ES-I3 (cell line): ENCODE measurements around the gene IFT122.
A peak's percentile ranks its signal among the peaks of the same experiment; 100 is the strongest.

Source experiments
- H3K36me3 ChIP-seq: 2 replicates; pipeline ENCODE4 v1.6.1; 2013; ENCODE audit warnings: mild to moderate bottlenecking, low read length, control low read depth, moderate library complexity; ENCODE audit not compliant: insufficient read depth
- H3K4me1 ChIP-seq: 2 replicates; pipeline ENCODE4 v1.6.1; 2013; ENCODE audit warnings: mild to moderate bottlenecking, control low read depth, low read length; ENCODE audit not compliant: insufficient read depth
- H3K9ac ChIP-seq: 2 replicates; pipeline ENCODE4 v1.6.1; 2013; ENCODE audit warnings: low read depth, mild to moderate bottlenecking, low read length, moderate library complexity
- H3K9me3 ChIP-seq: 2 replicates; pipeline ENCODE4 v1.6.1; 2013; ENCODE audit warnings: mild to moderate bottlenecking, low read length, moderate library complexity; ENCODE audit not compliant: control insufficient read depth, insufficient read depth

IFT122 gene

DNA sequence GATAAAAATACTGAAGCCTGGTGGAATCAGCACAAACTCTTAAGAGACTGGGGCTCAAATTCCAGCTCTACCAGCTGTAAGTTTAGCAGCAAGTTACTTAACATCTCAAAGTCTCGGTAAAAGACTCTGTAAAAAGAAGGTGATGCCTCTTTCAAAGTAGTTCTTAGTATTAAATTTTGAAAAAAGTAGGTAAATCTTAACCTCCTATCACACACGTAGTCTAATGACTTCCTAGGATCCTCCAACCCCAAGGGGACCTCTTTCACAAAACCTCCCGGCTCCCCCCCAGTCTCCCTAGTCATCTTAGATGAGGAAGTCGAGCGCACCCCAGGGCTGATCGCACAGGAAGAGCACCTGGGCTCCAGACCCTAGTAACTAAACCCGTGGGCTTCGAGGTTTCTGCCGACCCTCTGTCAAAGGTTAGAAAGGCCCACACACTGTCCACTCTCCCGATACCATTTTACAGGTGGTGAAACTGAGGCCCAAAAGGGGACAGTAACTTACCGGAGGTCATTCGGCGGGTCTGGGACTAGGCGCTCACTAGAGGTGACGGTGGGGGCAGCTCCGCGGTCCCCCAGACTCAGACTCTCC lies 703 bp upstream of the IFT122 start:
- Histone ChIP-seq H3K36me3 (peaks cover 17% of the 10 kb centered on the region), H3K9ac (peak overlapping the region; percentile 98), H3K9me3 (no peaks in the 10 kb centered on the region), H3K4me1 (peaks cover 15% of the 10 kb centered on the region)

DNA sequence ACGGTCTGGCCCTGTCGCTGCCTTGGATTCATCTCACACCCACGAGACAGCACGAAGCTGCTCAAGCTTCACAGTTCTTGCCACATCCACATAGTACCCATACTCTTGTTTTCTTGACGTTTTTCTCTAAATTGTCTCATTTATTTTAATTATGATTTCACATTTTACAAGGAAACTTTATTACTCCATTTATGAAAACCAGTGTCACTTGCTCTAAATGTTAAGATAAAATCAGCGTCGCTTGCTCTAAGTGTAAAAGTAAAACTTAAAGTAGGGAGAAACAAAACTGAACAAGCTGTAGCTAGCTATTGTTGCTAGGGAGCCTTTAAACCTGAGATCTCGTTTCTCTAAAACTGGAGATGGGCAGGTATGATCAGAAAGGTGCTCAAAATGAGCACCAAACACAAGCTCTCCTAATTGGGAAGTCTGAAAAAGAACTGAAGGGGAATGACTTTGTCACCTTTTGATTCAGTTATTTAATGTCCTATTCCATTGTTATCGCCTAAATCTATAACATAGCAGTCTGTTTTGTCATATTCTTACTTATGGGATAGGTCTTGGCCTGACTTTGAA lies 680 bp downstream of the IFT122 start:
- Histone ChIP-seq H3K9me3 (no peaks in the 10 kb centered on the region), H3K4me1 (peaks cover 15% of the 10 kb centered on the region), H3K9ac (peak overlapping the region; percentile 98), H3K36me3 (peaks cover 17% of the 10 kb centered on the region)

DNA sequence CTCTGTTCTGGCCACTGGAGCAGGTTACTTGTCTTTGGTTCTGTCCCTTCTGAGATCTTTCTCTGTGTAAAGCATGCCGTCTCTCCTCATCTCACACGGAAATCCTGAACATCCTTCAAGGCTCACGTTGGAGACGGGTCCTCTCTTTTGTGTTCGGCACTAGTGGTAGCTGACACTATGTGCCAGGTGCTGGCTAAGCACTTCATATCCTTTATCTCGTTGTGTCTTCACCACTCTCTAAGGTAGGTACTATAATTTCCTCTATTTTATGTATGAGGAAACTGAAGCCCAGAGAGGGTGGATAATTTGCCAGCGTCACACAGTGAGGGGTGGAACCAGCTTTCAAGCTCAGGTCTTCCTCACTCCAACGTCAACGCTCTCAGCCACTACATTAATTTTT lies 1.2 kb downstream of the IFT122 start:
- peaks cover 15% of the 10 kb centered on the region for H3K4me1 ChIP-seq
- peaks cover 16% of the 10 kb centered on the region for H3K36me3 ChIP-seq
- H3K9ac ChIP-seq: peak overlapping the region; percentile 98; the same call in 1 of the 2 replicates
- H3K9me3 ChIP-seq: no peaks in the 10 kb centered on the region

DNA sequence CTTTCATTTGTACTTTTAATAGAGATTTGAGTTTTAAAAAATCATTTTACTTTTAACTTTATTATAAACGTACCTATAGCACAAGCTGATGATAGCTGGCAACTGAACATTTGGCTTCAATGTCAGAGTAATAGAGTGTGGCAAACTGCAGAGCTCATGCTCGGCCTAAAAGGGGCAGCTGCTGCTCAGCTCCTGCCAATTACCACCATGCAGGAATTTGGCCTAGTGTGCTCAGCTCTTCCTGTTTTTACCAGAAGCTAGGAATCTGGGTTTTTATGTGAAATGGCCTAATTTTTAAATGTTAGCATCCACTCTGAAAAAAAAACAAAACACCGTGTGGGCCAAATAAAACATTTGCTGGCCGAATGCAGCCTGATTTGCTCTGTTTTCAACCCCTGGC lies 1.8 kb downstream of the IFT122 start:
- Histone ChIP-seq H3K4me1 (peaks cover 16% of the 10 kb centered on the region), H3K9me3 (no peaks in the 10 kb centered on the region), H3K9ac (no peak overlapping the region; the same call in 1 of the 2 replicates), H3K36me3 (peaks cover 10% of the 10 kb centered on the region)

DNA sequence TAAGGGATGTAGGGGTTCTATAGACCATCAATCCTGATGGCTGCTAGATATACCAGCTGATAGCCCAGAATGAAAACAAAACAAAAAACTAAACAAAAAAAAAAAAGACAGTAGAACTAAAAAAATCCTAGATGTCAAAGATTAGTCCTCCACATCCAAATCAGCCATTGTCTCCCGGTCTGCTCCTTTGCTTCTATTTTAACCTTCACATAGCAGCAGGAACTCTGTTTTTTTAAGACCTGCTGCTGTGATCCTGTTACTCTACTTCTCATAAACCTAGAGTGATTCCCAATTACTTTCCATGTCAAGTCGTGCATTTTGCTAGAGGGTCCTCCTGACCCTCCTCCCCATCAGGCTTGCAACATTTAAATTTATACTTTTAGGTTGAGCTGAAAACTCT lies 2.5 kb downstream of the IFT122 start:
- Histone ChIP-seq H3K9ac (no peak overlapping the region), H3K9me3 (no peaks in the 10 kb centered on the region), H3K36me3 (0 out of 2 replicates have a peak, but pooled peaks cover 6% of the 10 kb centered on the region), H3K4me1 (peaks cover 20% of the 10 kb centered on the region)

DNA sequence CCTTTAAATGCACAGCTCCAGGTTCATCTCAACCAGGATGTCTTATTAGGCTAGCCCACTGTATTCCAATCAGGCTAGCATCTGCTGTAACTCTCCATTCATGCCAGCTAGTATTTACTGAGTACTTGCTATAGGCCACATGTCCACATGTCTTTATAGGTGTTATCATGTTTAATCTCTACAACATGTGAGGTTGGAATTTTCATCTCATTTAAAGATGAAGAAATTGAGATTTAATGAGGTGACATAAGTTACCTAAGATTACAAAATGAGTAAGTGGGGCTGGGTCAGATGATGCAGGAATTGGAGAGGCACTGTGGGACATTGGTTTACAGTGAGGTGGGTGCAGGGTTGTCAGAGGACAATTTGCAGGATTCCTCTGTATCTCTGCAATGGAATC lies 2.9 kb downstream of the IFT122 start:
- Histone ChIP-seq H3K9me3 (no peaks in the 10 kb centered on the region), H3K9ac (no peak overlapping the region), H3K36me3 (0 out of 2 replicates have a peak, but pooled peaks cover 1% of the 10 kb centered on the region), H3K4me1 (peaks cover 22% of the 10 kb centered on the region)

DNA sequence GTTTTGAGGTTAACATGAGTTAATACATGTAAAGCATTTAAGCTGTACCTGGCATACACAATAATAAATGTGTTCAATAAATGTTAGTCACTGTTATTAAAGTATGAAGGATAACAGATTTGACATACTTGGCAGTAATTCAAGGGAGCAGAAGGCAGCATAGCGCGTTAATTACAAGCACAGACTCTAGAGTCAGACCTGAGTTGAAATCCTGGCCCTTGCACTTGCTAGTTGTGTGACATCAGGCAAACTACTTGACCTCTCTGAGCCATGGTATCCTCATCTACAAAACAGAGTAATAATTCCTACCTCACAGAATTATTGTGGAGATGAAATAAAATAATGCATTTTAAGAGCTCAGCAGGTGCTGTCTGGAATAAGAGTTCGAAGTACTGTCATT lies 5.4 kb downstream of the IFT122 start:
- Histone ChIP-seq H3K36me3 (no peaks in the 10 kb centered on the region), H3K9me3 (no peaks in the 10 kb centered on the region), H3K4me1 (peaks cover 30% of the 10 kb centered on the region), H3K9ac (no peak overlapping the region)

DNA sequence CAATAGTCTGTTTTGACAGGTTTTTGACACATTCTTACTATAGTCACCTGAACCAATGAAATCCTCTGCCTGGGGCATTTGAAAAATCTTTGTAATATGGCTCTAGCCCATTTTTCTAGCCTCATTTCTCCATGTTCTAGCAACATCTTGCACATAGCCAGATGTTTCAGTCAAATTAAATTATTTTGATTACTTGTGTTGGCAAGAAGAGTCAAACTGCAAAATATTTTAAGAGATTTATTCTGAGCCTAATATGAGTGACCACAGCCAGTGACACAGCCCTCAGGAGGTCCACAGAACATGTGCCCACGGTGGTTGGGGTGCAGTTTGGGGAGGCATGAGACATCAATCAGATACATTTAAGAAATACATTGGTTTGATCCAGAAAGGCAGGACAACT lies 6.9 kb downstream of the IFT122 start:
- no peaks in the 10 kb centered on the region for H3K9me3 ChIP-seq
- H3K9ac ChIP-seq: no peak overlapping the region
- H3K36me3 ChIP-seq: no peaks in the 10 kb centered on the region
- H3K4me1 ChIP-seq: peaks cover 22% of the 10 kb centered on the region

DNA sequence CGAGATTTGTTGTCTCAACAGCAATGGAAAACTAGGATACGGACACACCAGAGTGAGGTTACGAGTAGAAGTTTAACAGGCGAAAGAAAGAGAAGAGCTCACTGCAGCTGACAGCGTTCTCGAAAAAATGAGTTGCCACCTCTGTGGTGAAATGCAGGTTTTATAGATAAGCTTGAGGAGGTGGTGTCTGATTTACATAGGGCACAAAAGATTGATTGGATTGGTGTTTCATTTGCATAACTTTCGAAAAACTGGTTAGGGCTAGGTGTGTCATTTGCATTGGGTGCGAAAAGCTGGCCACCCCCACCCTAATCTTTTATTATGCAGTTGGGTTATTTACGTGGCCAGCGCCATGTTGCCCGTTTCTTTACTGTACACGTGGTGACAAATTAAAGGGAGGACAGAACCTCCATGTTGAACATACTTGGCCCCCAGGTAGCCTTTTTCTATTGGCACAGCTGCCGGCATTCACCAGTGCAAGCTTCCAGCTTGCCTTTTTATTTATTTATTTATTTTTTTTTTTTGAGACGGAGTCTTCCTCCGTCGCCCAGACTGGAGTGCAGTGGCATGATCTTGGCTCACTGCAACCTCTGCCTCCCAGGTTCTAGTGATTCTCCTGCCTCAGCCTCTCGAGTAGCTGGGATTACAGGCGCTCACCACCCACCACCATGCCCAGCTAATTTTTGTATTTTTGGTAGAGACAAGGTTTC lies 8.3 kb downstream of the IFT122 start:
- Histone ChIP-seq H3K9ac (peak overlapping the region; percentile 40; the same call in 1 of the 2 replicates), H3K36me3 (no peaks in the 10 kb centered on the region), H3K9me3 (no peaks in the 10 kb centered on the region), H3K4me1 (peaks cover 20% of the 10 kb centered on the region)

DNA sequence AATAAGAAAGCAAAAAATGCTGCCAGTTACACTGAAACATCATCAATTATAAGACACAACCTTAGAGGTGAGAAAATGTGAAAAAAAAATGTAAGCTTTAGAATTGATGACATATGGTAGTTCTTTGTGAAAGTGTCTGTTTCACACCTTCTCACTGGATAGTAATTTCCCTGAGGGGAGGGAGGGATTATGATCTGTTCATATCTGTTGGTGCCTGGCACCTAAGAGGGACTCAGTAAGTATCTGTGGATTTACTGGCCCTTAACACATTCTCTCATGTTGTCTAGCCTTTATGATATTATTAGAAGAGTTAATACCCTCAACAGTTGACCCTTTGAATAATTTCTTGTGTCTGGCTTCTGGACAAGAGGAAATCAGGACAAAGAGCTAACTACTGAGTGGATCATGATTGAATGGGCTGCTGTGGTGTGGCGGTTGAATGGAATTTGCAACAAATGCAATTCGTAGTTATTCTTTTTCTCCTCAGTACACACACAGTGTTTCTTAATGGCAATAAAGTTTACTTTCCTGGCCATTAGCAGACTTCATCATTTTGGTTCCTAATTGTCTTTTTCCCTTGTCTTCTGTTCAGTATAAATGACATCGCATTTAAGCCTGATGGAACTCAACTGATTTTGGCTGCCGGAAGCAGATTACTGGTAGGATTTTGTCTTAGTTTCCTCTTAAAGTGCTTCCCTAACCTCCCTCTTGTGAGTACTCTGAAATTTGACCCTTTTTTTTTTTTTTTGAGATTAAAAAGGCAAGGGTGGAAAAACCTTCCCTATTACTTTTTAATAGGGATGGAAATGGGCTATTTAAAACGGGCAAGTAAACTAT lies 9.5 kb downstream of the IFT122 start:
- Histone ChIP-seq H3K9me3 (no peaks in the 10 kb centered on the region), H3K9ac (no peak overlapping the region), H3K4me1 (peaks cover 20% of the 10 kb centered on the region), H3K36me3 (no peaks in the 10 kb centered on the region)

DNA sequence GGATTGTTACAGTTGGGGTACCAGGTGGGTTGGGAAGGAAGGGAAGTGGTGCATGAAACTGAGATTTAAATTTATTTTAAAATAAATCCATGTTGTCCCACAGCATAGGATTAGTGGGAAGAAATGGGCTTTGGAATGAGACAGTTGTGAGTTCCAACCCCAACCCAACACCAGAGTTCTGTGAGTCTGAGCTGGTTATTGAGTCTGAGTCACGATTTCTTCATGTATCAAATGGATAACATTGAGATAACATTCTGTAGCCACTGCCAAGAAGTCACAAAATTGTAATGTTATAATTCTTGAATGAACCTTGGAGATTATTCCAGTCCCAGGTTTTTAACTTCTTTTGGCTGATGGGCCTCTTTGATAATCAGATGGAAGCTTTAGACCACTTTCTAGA lies 13.7 kb downstream of the IFT122 start:
- Histone ChIP-seq H3K36me3 (0 out of 2 replicates have a peak, but pooled peaks cover 3% of the 10 kb centered on the region), H3K9ac (no peak overlapping the region), H3K4me1 (peaks cover 13% of the 10 kb centered on the region), H3K9me3 (no peaks in the 10 kb centered on the region)

DNA sequence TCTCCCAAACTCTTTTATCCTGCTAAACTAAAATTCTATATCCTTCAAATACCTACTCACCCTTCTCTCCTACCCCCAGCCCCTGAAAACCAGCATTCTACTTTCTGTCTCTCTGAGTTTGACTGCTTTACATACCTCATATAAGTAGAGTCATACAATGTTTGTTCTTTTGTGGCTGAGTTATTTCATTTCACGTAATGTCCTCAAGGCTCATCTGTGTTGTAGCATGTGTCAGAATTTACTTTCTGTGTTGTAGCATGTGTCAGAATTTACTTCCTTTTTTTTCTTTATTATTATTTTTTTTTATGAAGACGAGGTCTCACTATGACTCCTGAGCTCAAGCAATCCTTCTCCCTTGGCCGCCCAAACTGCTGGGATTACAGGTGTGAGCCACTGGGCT lies 20.1 kb downstream of the IFT122 start:
- Histone ChIP-seq H3K4me1 (no peaks in the 10 kb centered on the region), H3K9me3 (no peaks in the 10 kb centered on the region), H3K9ac (no peak overlapping the region), H3K36me3 (0 out of 2 replicates have a peak, but pooled peaks cover 3% of the 10 kb centered on the region)

DNA sequence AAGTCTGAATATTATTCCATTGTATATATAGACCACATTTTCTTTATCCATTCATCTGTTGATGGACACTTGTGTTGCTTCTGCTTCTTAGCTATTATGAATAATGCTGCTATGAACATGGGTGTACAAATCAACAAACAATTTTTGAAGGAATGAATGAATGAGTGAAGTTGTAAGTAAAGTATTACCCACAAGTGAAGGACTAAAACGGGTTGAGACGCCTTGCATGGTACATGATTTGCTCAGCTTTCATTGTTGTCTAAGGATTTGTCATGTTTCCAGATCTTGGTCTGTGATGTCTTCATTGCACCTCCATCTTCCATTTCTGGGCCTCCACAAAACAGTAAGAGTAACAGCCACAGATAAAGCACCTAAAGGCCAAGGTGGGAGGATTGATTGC lies 20.5 kb downstream of the IFT122 start:
- H3K4me1 ChIP-seq: no peaks in the 10 kb centered on the region
- no peaks in the 10 kb centered on the region for H3K9me3 ChIP-seq
- 0 out of 2 replicates have a peak, but pooled peaks cover 3% of the 10 kb centered on the region for H3K36me3 ChIP-seq
- no peak overlapping the region for H3K9ac ChIP-seq

DNA sequence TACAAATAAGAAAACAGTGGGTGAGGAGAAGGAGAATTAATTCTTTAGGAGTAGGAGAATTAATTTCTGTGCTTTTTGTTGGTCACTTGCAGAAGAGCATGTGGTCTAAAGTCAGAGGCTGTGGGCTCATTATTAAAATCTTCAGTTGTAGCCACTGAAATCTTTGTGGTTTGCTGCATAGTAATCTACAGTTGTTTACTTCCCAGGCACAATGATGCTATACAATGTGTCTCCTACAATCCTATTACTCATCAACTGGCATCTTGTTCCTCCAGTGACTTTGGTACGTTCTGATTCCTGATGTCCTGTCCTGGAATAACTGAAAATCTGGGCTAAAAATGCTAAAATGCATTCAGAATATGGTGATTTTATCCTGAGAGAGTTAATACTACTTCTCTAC lies 21.0 kb downstream of the IFT122 start:
- Histone ChIP-seq H3K9ac (no peak overlapping the region), H3K9me3 (no peaks in the 10 kb centered on the region), H3K36me3 (0 out of 2 replicates have a peak, but pooled peaks cover under 1% of the 10 kb centered on the region), H3K4me1 (no peaks in the 10 kb centered on the region)
